ENCODE measurements around the gene GAA. TPM values are rescaled to one million over a fixed set of nuclear protein-coding genes. Genes with fewer than 3 reads are reported as not detected.

GAA gene
- total RNA-seq, 1 donor from 2014 or later = 47.7 TPM

- H3K27me3 ChIP-seq (ENCODE audit: insufficient read depth, low read length) = no peaks in the 10 kb centered on the region
- no peak overlapping the region for H3K9ac ChIP-seq (ENCODE audit: low read length)
- Mint-ChIP-seq H3K9me3 (ENCODE audit: unreplicated experiment) (no peaks in the 10 kb centered on the region), H3K27ac (ENCODE audit: unreplicated experiment) (no peak overlapping the region), H3K27me3 (ENCODE audit: low read depth, unreplicated experiment) (peaks cover 3% of the 10 kb centered on the region), H3K36me3 (ENCODE audit: low read depth, unreplicated experiment) (peaks cover 10% of the 10 kb centered on the region), H3K4me1 (ENCODE audit: low read depth, unreplicated experiment) (no peaks in the 10 kb centered on the region), H3K4me3 (ENCODE audit: unreplicated experiment) (no peak overlapping the region)
- H2AFZ ChIP-seq (ENCODE audit: low read depth, low read length) = no peak overlapping the region
- FAIRE-seq (no peak), DNase-seq (ENCODE audit: low read depth) (no peak)
- H3K36me3 ChIP-seq (ENCODE audit: insufficient read depth, low read length) = no peaks in the 10 kb centered on the region
- H3K9me3 ChIP-seq (ENCODE audit: insufficient read depth, low read depth, low read length) = no peaks in the 10 kb centered on the region
- no peak overlapping the region for H3K4me2 ChIP-seq (ENCODE audit: low read length)
- no peak overlapping the region for H3K27ac ChIP-seq (ENCODE audit: low read depth, low read length)
- H4K20me1 ChIP-seq (ENCODE audit: insufficient read depth, low read length) = no peaks in the 10 kb centered on the region
- no peak overlapping the region for H3K4me3 ChIP-seq (ENCODE audit: insufficient read depth, low read depth, low read length)
- no peaks in the 10 kb centered on the region for H3K79me2 ChIP-seq (ENCODE audit: insufficient read depth, low read length)
- no peaks in the 10 kb centered on the region for H3K4me1 ChIP-seq (ENCODE audit: insufficient read depth, low read length)
- no peak for TF ChIP-seq EZH2 (IDR thresholded peaks at IDR 0.05; ENCODE audit: insufficient read depth, low read length)
- TF ChIP-seq, protein P1, sequence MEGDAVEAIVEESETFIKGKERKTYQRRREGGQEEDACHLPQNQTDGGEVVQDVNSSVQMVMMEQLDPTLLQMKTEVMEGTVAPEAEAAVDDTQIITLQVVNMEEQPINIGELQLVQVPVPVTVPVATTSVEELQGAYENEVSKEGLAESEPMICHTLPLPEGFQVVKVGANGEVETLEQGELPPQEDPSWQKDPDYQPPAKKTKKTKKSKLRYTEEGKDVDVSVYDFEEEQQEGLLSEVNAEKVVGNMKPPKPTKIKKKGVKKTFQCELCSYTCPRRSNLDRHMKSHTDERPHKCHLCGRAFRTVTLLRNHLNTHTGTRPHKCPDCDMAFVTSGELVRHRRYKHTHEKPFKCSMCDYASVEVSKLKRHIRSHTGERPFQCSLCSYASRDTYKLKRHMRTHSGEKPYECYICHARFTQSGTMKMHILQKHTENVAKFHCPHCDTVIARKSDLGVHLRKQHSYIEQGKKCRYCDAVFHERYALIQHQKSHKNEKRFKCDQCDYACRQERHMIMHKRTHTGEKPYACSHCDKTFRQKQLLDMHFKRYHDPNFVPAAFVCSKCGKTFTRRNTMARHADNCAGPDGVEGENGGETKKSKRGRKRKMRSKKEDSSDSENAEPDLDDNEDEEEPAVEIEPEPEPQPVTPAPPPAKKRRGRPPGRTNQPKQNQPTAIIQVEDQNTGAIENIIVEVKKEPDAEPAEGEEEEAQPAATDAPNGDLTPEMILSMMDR (IDR thresholded peaks at IDR 0.05; ENCODE audit: insufficient read depth, low read depth, low read length) = no peak
These were observed 48.3 kb upstream of the GAA start for GRCh38 chr17:80053102-80053501.

DNA sequence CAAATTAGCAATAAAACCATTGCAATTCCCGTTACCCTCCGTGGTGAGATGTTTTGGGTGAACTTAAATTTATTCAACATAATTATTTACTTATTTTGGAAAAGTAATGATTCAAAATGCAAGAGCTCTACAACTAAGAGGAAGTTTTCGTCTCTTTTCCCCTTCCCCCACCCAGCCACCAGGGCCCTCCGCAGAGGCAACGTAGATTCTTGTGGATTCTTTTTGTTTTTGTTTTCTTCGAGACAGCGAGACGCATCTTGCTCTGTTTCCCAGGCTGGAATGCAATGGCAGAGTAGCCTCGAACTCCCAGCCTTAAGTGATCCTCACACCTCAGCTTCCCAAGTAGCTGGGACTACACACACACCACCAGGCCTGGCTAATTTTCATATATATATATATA lies 45.8 kb upstream of the GAA start:
- H3K4me1 ChIP-seq (ENCODE audit: insufficient read depth, low read length) = no peaks in the 10 kb centered on the region
- H3K27me3 ChIP-seq (ENCODE audit: insufficient read depth, low read length) = no peaks in the 10 kb centered on the region
- H3K9ac ChIP-seq (ENCODE audit: low read length) = no peak overlapping the region
- H3K9me3 Mint-ChIP-seq (ENCODE audit: unreplicated experiment) = no peaks in the 10 kb centered on the region
- H2AFZ ChIP-seq (ENCODE audit: low read depth, low read length) = no peak overlapping the region
- no peak overlapping the region for H3K4me3 Mint-ChIP-seq (ENCODE audit: unreplicated experiment)
- peaks cover 8% of the 10 kb centered on the region for H3K36me3 Mint-ChIP-seq (ENCODE audit: low read depth, unreplicated experiment)
- no peaks in the 10 kb centered on the region for H3K9me3 ChIP-seq (ENCODE audit: insufficient read depth, low read depth, low read length)
- no peaks in the 10 kb centered on the region for H3K36me3 ChIP-seq (ENCODE audit: insufficient read depth, low read length)
- no peaks in the 10 kb centered on the region for H3K79me2 ChIP-seq (ENCODE audit: insufficient read depth, low read length)
- DNase-seq (ENCODE audit: low read depth) = no peak
- no peak for TF ChIP-seq EZH2 (IDR thresholded peaks at IDR 0.05; ENCODE audit: insufficient read depth, low read length)
- TF ChIP-seq, protein P1 (IDR thresholded peaks at IDR 0.05; ENCODE audit: insufficient read depth, low read depth, low read length) = no peak
- H3K27ac ChIP-seq (ENCODE audit: low read depth, low read length) = no peak overlapping the region
- no peak overlapping the region for H3K4me2 ChIP-seq (ENCODE audit: low read length)
- FAIRE-seq = no peak
- peaks cover 4% of the 10 kb centered on the region for H3K27me3 Mint-ChIP-seq (ENCODE audit: low read depth, unreplicated experiment)
- no peaks in the 10 kb centered on the region for H4K20me1 ChIP-seq (ENCODE audit: insufficient read depth, low read length)
- peaks cover 3% of the 10 kb centered on the region for H3K4me1 Mint-ChIP-seq (ENCODE audit: low read depth, unreplicated experiment)
- H3K27ac Mint-ChIP-seq (ENCODE audit: unreplicated experiment) = no peak overlapping the region
- no peak overlapping the region for H3K4me3 ChIP-seq (ENCODE audit: insufficient read depth, low read depth, low read length)

GRCh38 chr17:80058311-80058955 lies 42.9 kb upstream of the GAA start:
- Mint-ChIP-seq H3K36me3 (ENCODE audit: low read depth, unreplicated experiment) (no peaks in the 10 kb centered on the region), H3K27me3 (ENCODE audit: low read depth, unreplicated experiment) (peaks cover 4% of the 10 kb centered on the region), H3K4me1 (ENCODE audit: low read depth, unreplicated experiment) (peaks cover 3% of the 10 kb centered on the region), H3K4me3 (ENCODE audit: unreplicated experiment) (no peak overlapping the region), H3K27ac (ENCODE audit: unreplicated experiment) (no peak overlapping the region), H3K9me3 (ENCODE audit: unreplicated experiment) (no peaks in the 10 kb centered on the region)
- Histone ChIP-seq H3K9ac (ENCODE audit: low read length) (no peak overlapping the region), H2AFZ (ENCODE audit: low read depth, low read length) (no peak overlapping the region), H3K9me3 (ENCODE audit: insufficient read depth, low read depth, low read length) (no peaks in the 10 kb centered on the region), H3K4me2 (ENCODE audit: low read length) (no peak overlapping the region), H3K4me3 (ENCODE audit: insufficient read depth, low read depth, low read length) (no peak overlapping the region), H4K20me1 (ENCODE audit: insufficient read depth, low read length) (no peaks in the 10 kb centered on the region), H3K27ac (ENCODE audit: low read depth, low read length) (no peak overlapping the region), H3K79me2 (ENCODE audit: insufficient read depth, low read length) (no peaks in the 10 kb centered on the region), H3K4me1 (ENCODE audit: insufficient read depth, low read length) (no peaks in the 10 kb centered on the region), H3K27me3 (ENCODE audit: insufficient read depth, low read length) (no peaks in the 10 kb centered on the region), H3K36me3 (ENCODE audit: insufficient read depth, low read length) (no peaks in the 10 kb centered on the region)
- FAIRE-seq = no peak
- TF ChIP-seq, protein P1 (IDR thresholded peaks at IDR 0.05; ENCODE audit: insufficient read depth, low read depth, low read length) = no peak
- no peak for TF ChIP-seq EZH2 (IDR thresholded peaks at IDR 0.05; ENCODE audit: insufficient read depth, low read length)
- DNase-seq (ENCODE audit: low read depth) = no peak
